Ascending aorta (tissue), 2 donors: ENCODE results near the gene KATNAL1. TPM values are rescaled to one million over a fixed set of nuclear protein-coding genes. Genes with fewer than 3 reads are reported as not detected.

Experiments used
- DNase-seq, 2 donors: peaks; one replicate each; pipeline ENCODE4 v3.0.0-alpha.2; 2019; ENCODE audit warnings: low spot score in 2 of 2
- H3K27ac ChIP-seq, 2 donors: fragments of 200-600 bp; sonication (generic); one replicate each; pipeline ENCODE4 v1.5.1; 2016 to 2017; ENCODE audit warnings: mild to moderate bottlenecking in 1 of 2
- H3K27me3 ChIP-seq: fragments of 200-600 bp; sonication (generic); one replicate; pipeline ENCODE4 v1.5.1; 2017
- H3K36me3 ChIP-seq, 2 donors: fragments of 200-600 bp; sonication (generic); one replicate each; pipeline ENCODE4 v1.5.1; 2016
- H3K4me1 ChIP-seq, 2 donors: fragments of 200-600 bp; sonication (generic); one replicate each; pipeline ENCODE4 v1.5.1; 2016 to 2017; ENCODE audit warnings: mild to moderate bottlenecking in 1 of 2
- H3K4me3 ChIP-seq, 2 donors: fragments of 200-600 bp; sonication (generic); one replicate each; pipeline ENCODE4 v1.5.1; 2016 to 2017; ENCODE audit warnings: mild to moderate bottlenecking in 1 of 2
- H3K9me3 ChIP-seq, 2 donors: fragments of 200-600 bp; sonication (generic); one replicate each; pipeline ENCODE4 v1.5.1; 2016
- CTCF ChIP-seq, 3 experiments: fragments of 200-600 bp in 2 of 3; fragments of 450-650 bp in 1 of 3; sonication (generic) in 2 of 3; IDR thresholded peaks; one replicate each; pipeline ENCODE4 v1.5.1; 2016 to 2019; ENCODE audit warnings: antibody characterized with exemption in 3 of 3, mild to moderate bottlenecking in 1 of 3, moderate library complexity in 1 of 3
- intact Hi-C: fragments of 100-400 bp; cut with DNase I; formaldehyde crosslinking; loops from one replicate; pipeline ENCODE4 v1.15.1; 2023
- total RNA-seq: library from RNA; depleted of rRNA; stranded (reverse); fragments of >200 nt; gene quantifications from one replicate; pipeline ENCODE4 v1.1.0, GENCODE V29; 2016

Gene KATNAL1
- total RNA-seq, 1 donor from 2014 or later, result 13.2 TPM

- intact Hi-C loops, result loop anchor here (10.0 kb wide), 3 partner anchors 373 to 1587 kb away; partner anchors contain the start of gene SLC46A3
- Histone ChIP-seq H3K27me3 (no peaks in the 10 kb centered on the region), H3K36me3 (no peaks in the 10 kb centered on the region), H3K4me3 (no peak overlapping the region), H3K9me3 (no peaks in the 10 kb centered on the region), H3K4me1 (peaks cover 0 to 11% of the 10 kb centered on the region in 2 donors), H3K27ac (no peak overlapping the region)
- no peak for DNase-seq
- TF ChIP-seq CTCF (IDR thresholded peaks at IDR 0.05), result no peak
These were observed 5.5 kb downstream of the KATNAL1 start for GRCh38 chr13:30301827-30302226.

GRCh38 chr13:30300596-30300995 lies 6.8 kb downstream of the KATNAL1 start:
- Histone ChIP-seq H3K4me3 (no peak overlapping the region), H3K9me3 (no peaks in the 10 kb centered on the region), H3K4me1 (peaks cover 0 to 10% of the 10 kb centered on the region in 2 donors), H3K36me3 (no peaks in the 10 kb centered on the region), H3K27me3 (no peaks in the 10 kb centered on the region), H3K27ac (no peak overlapping the region)
- DNase-seq, result no peak
- intact Hi-C loops, result loop anchor here (10.0 kb wide), 3 partner anchors 374 to 1586 kb away; partner anchors contain the start of gene SLC46A3
- TF ChIP-seq CTCF (IDR thresholded peaks at IDR 0.05), result no peak

GRCh38 chr13:30299786-30300185 lies 7.6 kb downstream of the KATNAL1 start:
- Histone ChIP-seq H3K27ac (no peak overlapping the region), H3K9me3 (no peaks in the 10 kb centered on the region), H3K36me3 (no peaks in the 10 kb centered on the region), H3K4me3 (no peak overlapping the region), H3K4me1 (peaks cover 0 to 4% of the 10 kb centered on the region in 2 donors), H3K27me3 (no peaks in the 10 kb centered on the region)
- no peak for DNase-seq
- intact Hi-C loops, result loop anchor here (10.0 kb wide), 3 partner anchors 375 to 1585 kb away; partner anchors contain the start of gene SLC46A3
- TF ChIP-seq CTCF (IDR thresholded peaks at IDR 0.05), result no peak

- Histone ChIP-seq H3K36me3 (no peaks in the 10 kb centered on the region), H3K27ac (no peak overlapping the region), H3K4me1 (no peaks in the 10 kb centered on the region), H3K4me3 (no peak overlapping the region), H3K9me3 (no peaks in the 10 kb centered on the region), H3K27me3 (no peaks in the 10 kb centered on the region)
- intact Hi-C loops, result no loop called here
- no peak for DNase-seq
- no peak for TF ChIP-seq CTCF (IDR thresholded peaks at IDR 0.05)
These were observed 12.2 kb downstream of the KATNAL1 start for GRCh38 chr13:30295116-30295515.

- no peak for DNase-seq
- Histone ChIP-seq H3K27me3 (no peaks in the 10 kb centered on the region), H3K9me3 (no peaks in the 10 kb centered on the region), H3K36me3 (no peaks in the 10 kb centered on the region), H3K4me3 (no peak overlapping the region), H3K4me1 (no peaks in the 10 kb centered on the region), H3K27ac (no peak overlapping the region)
- intact Hi-C loops, result no loop called here
- no peak for TF ChIP-seq CTCF (IDR thresholded peaks at IDR 0.05)
These were observed 13.3 kb downstream of the KATNAL1 start for GRCh38 chr13:30294004-30294403.

- no peaks in the 10 kb centered on the region for H3K36me3 ChIP-seq
- no peaks in the 10 kb centered on the region for H3K9me3 ChIP-seq
- H3K4me3 ChIP-seq, result no peak overlapping the region
- H3K27ac ChIP-seq, result no peak overlapping the region
- no peaks in the 10 kb centered on the region for H3K27me3 ChIP-seq
- intact Hi-C loops, result no loop called here
- H3K4me1 ChIP-seq, result peaks cover 0 to 4% of the 10 kb centered on the region in 2 donors
- TF ChIP-seq CTCF (IDR thresholded peaks at IDR 0.05), result no peak
- no peak for DNase-seq
These were observed 15.0 kb downstream of the KATNAL1 start for GRCh38 chr13:30292325-30292724.
